GM21381 (cell line): ENCODE measurements around the gene NUMB.
"Not testable (repeated sequence)": the region's sequence is repeated elsewhere in the genome, so short reads cannot be mapped to it uniquely, and the experiment has no call there.

ENCODE experiments used
- ATAC-seq: cut with Tn5 transposase; IDR thresholded peaks from one replicate; pipeline ENCODE4 v1.9.1; 2021; ENCODE audit warnings: mild to moderate bottlenecking, moderate library complexity; ENCODE audit not compliant: unreplicated experiment

The NUMB gene

DNA sequence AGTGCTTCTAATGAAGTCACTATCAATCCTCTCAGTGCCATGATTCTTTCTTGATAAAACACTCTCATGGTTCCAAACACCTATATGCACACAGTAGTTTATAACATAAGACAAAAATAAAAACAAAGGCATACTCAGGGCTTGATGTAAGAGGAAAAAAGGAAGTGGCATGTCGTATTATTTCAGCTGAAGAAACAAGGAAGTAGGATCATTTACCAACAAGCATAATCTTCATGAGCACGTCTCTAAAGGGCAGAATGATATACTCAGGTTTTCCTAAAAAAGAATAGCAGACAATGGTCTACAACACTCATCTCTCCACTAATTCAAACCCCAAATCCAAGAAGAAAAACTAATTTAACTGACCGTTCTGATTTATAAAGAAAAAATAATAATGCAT, 33.9 kb downstream of the NUMB start:
- ATAC-seq, result no peak

- not testable (repeated sequence) for ATAC-seq
Measured at GRCh38 chr14:73423092-73423491, 35.3 kb downstream of the NUMB start.

GRCh38 chr14:73422515-73422914, 35.8 kb downstream of the NUMB start:
- no peak for ATAC-seq

GRCh38 chr14:73418227-73418626, 40.1 kb downstream of the NUMB start:
- ATAC-seq, result no peak

DNA sequence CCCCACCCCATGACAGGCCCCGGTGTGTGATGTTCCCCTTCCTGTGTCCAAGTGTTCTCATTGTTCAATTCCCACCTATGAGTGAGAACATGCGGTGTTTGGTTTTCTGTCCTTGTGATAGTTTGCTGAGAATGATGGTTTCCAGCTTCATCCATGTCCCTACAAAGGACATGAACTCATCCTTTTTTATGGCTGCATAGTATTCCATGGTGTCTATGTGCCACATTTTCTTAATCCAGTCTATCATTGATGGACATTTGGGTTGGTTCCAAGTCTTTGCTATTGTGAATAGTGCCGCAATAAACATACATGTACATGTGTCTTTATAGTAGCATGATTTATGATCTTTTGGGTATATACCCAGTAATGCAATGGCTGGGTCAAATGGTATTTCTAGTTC, 52.1 kb downstream of the NUMB start:
- ATAC-seq, result not testable (repeated sequence)

DNA sequence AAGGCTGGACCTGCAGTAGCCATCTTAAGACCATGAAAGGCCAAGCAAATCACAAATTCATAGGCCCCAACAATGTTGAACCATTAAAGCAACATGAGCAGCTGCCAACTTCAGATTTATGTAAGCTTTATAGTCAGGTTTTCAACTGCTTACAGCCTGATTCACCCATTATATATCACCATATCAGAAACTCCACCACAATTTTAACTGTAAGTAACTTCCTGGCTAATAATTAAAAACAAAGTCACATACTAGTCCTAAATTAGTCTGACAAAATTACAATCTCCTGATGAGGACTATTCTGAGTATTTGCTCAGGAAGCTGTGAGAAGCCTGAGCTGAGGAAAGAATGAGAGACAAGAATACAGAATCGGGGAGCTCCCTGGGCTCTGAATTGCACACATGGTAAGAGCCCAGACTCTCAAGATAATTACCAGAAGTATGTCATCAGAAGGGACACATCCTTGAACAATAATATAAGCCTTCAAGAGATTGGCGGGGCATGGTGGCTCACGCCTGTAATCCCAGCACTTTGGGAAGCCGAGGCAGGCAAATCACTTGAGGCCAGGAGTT, 55.1 kb downstream of the NUMB start:
- ATAC-seq, result no peak

- ATAC-seq, result no peak
Measured at GRCh38 chr14:73402579-73402978, 55.8 kb downstream of the NUMB start.

DNA sequence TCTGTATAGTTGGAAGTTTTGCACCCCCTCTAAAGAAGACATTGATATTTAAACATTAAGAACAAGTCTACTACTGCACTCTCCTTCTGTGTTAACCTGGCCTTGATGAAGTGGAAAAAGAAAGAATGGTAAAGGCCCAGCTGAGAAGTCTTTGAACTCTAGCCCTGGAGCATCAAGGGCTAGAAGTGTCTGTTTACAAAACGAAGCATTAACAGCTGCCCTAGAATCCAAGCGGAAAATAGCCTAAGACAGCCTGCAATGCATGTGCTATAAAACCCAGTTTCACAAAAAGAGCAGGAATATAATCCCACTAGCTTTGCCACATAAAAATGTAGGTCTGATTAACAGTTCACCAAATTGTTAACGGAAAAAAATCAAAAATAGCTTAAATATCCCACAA, 60.5 kb downstream of the NUMB start:
- no peak for ATAC-seq

- no peak for ATAC-seq
Measured at GRCh38 chr14:73394317-73394716, 64.0 kb downstream of the NUMB start.

- no peak for ATAC-seq
Measured at GRCh38 chr14:73393375-73393774, 65.0 kb downstream of the NUMB start.

- ATAC-seq, result no peak
Measured at GRCh38 chr14:73392329-73393257, 65.8 kb downstream of the NUMB start.

DNA sequence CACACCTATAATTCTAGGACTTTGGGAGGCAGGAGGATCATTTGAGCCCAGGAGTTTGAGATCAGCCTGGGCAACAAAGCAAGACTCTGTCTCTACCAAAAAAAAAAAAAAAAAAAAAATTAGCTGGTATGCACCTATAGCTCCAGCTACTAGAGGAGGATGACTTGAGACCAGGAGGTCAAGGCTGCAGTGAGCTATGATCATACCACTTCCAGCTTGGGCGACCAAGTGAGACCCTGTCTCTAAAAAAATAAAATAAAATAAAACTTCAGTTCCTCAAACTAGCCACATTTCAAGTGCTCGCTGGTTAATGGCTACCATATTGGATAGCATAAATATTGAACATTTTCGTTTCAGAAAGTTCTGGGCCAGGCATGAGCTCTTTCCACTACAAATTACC, 70.5 kb downstream of the NUMB start:
- not testable (repeated sequence) for ATAC-seq

- no peak for ATAC-seq
Measured at GRCh38 chr14:73386342-73386741, 72.0 kb downstream of the NUMB start.

- not testable (repeated sequence) for ATAC-seq
Measured at GRCh38 chr14:73385021-73385420, 73.3 kb downstream of the NUMB start.

GRCh38 chr14:73383356-73383755, 75.0 kb downstream of the NUMB start:
- no peak for ATAC-seq

GRCh38 chr14:73381380-73382013, 76.8 kb downstream of the NUMB start:
- no peak for ATAC-seq

- ATAC-seq, result no peak
Measured at GRCh38 chr14:73376585-73376984, 81.8 kb downstream of the NUMB start.

DNA sequence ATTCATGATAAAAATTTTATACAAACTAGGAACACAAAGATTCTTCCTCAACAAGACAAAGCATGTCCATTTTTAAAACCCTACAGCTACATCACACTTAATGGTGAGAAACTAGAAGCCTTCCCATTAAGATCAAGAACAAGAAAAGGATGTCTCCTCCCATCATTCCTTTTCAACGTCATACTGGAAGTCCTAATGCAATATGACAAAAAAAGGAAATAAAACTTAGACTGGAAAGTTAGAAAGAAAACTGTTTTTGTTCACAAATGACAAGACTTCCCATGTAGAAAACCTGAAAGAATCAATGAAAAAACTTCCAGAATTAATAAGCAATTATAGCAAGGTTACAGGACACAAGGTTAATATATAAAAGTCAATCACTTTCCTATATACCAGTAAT, 82.5 kb downstream of the NUMB start:
- ATAC-seq, result no peak

GRCh38 chr14:73374218-73374617, 84.1 kb downstream of the NUMB start:
- ATAC-seq, result no peak

- ATAC-seq, result no peak
Measured at GRCh38 chr14:73372529-73372928, 85.8 kb downstream of the NUMB start.

- ATAC-seq, result no peak
Measured at GRCh38 chr14:73370561-73370960, 87.8 kb downstream of the NUMB start.

DNA sequence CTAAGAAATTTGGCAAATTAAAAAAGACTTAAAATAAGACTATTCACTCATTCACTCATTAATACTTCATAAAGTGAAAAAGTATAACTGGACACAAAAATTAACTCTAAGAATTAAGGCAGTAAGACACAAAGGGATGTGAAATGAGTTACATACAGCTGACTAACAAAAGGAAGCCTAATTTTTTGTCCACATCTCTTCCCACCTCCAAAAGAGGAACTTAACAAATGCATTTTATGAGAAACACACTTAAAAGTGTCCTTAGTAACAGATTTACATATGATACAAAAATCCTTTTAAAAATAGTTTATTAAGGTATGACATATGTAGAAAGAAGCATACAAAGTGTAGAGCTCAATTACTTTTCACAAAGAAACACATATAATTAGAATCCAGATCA, 88.9 kb downstream of the NUMB start:
- ATAC-seq, result no peak
